Common myeloid progenitor, CD34-positive (primary cell): Measurements from ENCODE around the gene IL12A.

Source experiments
- CTCF ChIA-PET: fragments of 350-600 bp; sonication (Branson Sonifier 250); formaldehyde crosslinking; loops from one replicate; lab custom pipeline; 2021; ENCODE audit warnings: antibody characterized with exemption; lab: Charles Lee
- POLR2A ChIA-PET: fragments of 350-600 bp; sonication (Branson Sonifier 250); formaldehyde crosslinking; loops from one replicate; lab custom pipeline; 2021; ENCODE audit warnings: antibody characterized with exemption; lab: Charles Lee
- DNase-seq, 3 donors: peaks; one replicate each; pipeline versions ENCODE4 v3.0.0 to v3.0.0-alpha.2; 2013
- H3K27ac ChIP-seq, 2 experiments: 1 replicate in 1 of 2; 2 replicates in 1 of 2; pipeline ENCODE4 v1.7.0; 2013; ENCODE audit warnings: inconsistent platforms in 2 of 2, low read length in 2 of 2, mild to moderate bottlenecking in 2 of 2, low read depth in 1 of 2, moderate library complexity in 1 of 2; ENCODE audit not compliant: severe bottlenecking in 2 of 2, insufficient read depth in 1 of 2, poor library complexity in 1 of 2
- H3K27me3 ChIP-seq, 5 experiments: replicated peaks in 2 of 5; 1 replicate in 3 of 5; 2 replicates in 2 of 5; pipeline versions ENCODE4 v1.6.1 to v1.7.0; 2013; ENCODE audit warnings: low read length in 4 of 5, mild to moderate bottlenecking in 2 of 5, moderate library complexity in 2 of 5, inconsistent platforms in 1 of 5; ENCODE audit not compliant: insufficient read depth in 5 of 5, control insufficient read depth in 4 of 5
- H3K36me3 ChIP-seq, 4 experiments: 1 replicate in 2 of 4; 2 replicates in 2 of 4; pipeline versions ENCODE4 v1.6.1 to v1.7.0; 2013; ENCODE audit warnings: low read length in 3 of 4, control low read depth in 1 of 4, mild to moderate bottlenecking in 1 of 4; ENCODE audit not compliant: control insufficient read depth in 4 of 4, insufficient read depth in 4 of 4
- H3K4me1 ChIP-seq, 4 experiments: 1 replicate in 3 of 4; 2 replicates in 1 of 4; pipeline versions ENCODE4 v1.6.1 to v1.7.1; 2013; ENCODE audit warnings: low read length in 3 of 4, mild to moderate bottlenecking in 3 of 4, control low read depth in 1 of 4, inconsistent platforms in 1 of 4, moderate library complexity in 1 of 4; ENCODE audit not compliant: control insufficient read depth in 4 of 4, insufficient read depth in 4 of 4; ENCODE audit errors: control extremely low read depth in 1 of 4
- H3K4me3 ChIP-seq, 7 experiments: 1 replicate in 4 of 7; 2 replicates in 3 of 7; pipeline versions ENCODE4 v1.5.1 to v1.7.0; 2013; ENCODE audit warnings: mild to moderate bottlenecking in 7 of 7, low read length in 6 of 7, moderate library complexity in 6 of 7, inconsistent platforms in 2 of 7, low read depth in 2 of 7, control low read depth in 1 of 7; ENCODE audit not compliant: insufficient read depth in 4 of 7, control insufficient read depth in 1 of 7; ENCODE audit errors: extremely low read depth in 1 of 7
- H3K9me3 ChIP-seq, 5 experiments: 1 replicate in 4 of 5; 2 replicates in 1 of 5; pipeline versions ENCODE4 v1.6.1 to v1.7.1; 2013; ENCODE audit warnings: low read length in 4 of 5, mild to moderate bottlenecking in 2 of 5, inconsistent platforms in 1 of 5, low read depth in 1 of 5, moderate library complexity in 1 of 5; ENCODE audit not compliant: control insufficient read depth in 4 of 5, insufficient read depth in 2 of 5; ENCODE audit errors: control extremely low read depth in 1 of 5
- WGBS: methylation state at CpG from one replicate; pipeline ENCODE4 v1.1.5; 2013; ENCODE audit not compliant: insufficient coverage; 5-methylcytosine and 5-hydroxymethylcytosine counted together

The IL12A gene

GRCh38 chr3:159991591-159991990 is 3.0 kb downstream of the IL12A start:
- CTCF ChIA-PET, result interaction anchor here (0.8 to 16.6 kb wide), 12 partner anchors 15 to 210 kb away, joined by 3 to 231 read pairs (median 4); no protein-coding TSS in a partner anchor
- H3K27ac ChIP-seq, result no peak overlapping the region
- peaks cover 0 to 2% (median 0%) of the 10 kb centered on the region in 5 experiments for H3K9me3 ChIP-seq
- DNase-seq, result no peak
- H3K4me1 ChIP-seq, result peaks cover 1 to 34% (median 20%) of the 10 kb centered on the region in 4 experiments
- WGBS, result 100% methylated on average over 1 of the region's 1 CpG
- no peak overlapping the region for H3K4me3 ChIP-seq
- POLR2A ChIA-PET, result no interaction called here
- peaks cover 8 to 37% (median 14%) of the 10 kb centered on the region in 4 experiments for H3K36me3 ChIP-seq
- no peaks in the 10 kb centered on the region for H3K27me3 ChIP-seq

GRCh38 chr3:159992589-159992988 is 4.0 kb downstream of the IL12A start:
- Histone ChIP-seq H3K4me1 (peaks cover 1 to 30% (median 19%) of the 10 kb centered on the region in 4 experiments), H3K27ac (no peak overlapping the region), H3K9me3 (peaks cover 0 to 2% (median 0%) of the 10 kb centered on the region in 5 experiments), H3K27me3 (no peaks in the 10 kb centered on the region), H3K36me3 (peaks cover 8 to 41% (median 14%) of the 10 kb centered on the region in 4 experiments), H3K4me3 (no peak overlapping the region)
- POLR2A ChIA-PET, result no interaction called here
- WGBS, result no CpG with 5 or more reads among the region's 1 CpG
- no peak for DNase-seq
- CTCF ChIA-PET, result interaction anchor here (1.2 to 16.6 kb wide), 7 partner anchors 14 to 211 kb away, joined by 3 to 231 read pairs (median 14); no protein-coding TSS in a partner anchor

GRCh38 chr3:159994182-159994581 is 5.5 kb downstream of the IL12A start:
- H3K27ac ChIP-seq, result no peak overlapping the region
- WGBS, result 100% methylated on average over 2 of the region's 4 CpGs

GRCh38 chr3:159995091-159995490 is 6.5 kb downstream of the IL12A start:
- Histone ChIP-seq H3K4me3 (no peak overlapping the region), H3K27ac (no peak overlapping the region), H3K9me3 (peaks cover 0 to 2% (median 0%) of the 10 kb centered on the region in 5 experiments), H3K36me3 (peaks cover 8 to 41% (median 14%) of the 10 kb centered on the region in 4 experiments), H3K27me3 (no peaks in the 10 kb centered on the region), H3K4me1 (peaks cover 0 to 11% (median 3%) of the 10 kb centered on the region in 4 experiments)
- no peak for DNase-seq
- WGBS, result no CpG with 5 or more reads among the region's 1 CpG
- POLR2A ChIA-PET, result no interaction called here
- CTCF ChIA-PET, result interaction anchor here (1.1 to 16.6 kb wide), 8 partner anchors 8 to 109 kb away, joined by 3 to 231 read pairs (median 4); no protein-coding TSS in a partner anchor

More at GRCh38 chr3:159994182-159994581, 5.5 kb downstream of the IL12A start:
- Histone ChIP-seq H3K27me3 (no peaks in the 10 kb centered on the region), H3K4me1 (peaks cover under 1 to 20% (median 9%) of the 10 kb centered on the region in 4 experiments), H3K9me3 (peaks cover 0 to 2% (median 0%) of the 10 kb centered on the region in 5 experiments), H3K36me3 (peaks cover 8 to 41% (median 14%) of the 10 kb centered on the region in 4 experiments), H3K4me3 (no peak overlapping the region)
- ChIA-PET POLR2A (no interaction called here), CTCF (interaction anchor here (0.6 to 16.6 kb wide), 5 partner anchors 12 to 164 kb away, joined by 3 to 231 read pairs (median 4); no protein-coding TSS in a partner anchor)
- DNase-seq, result no peak

- Histone ChIP-seq H3K27ac (no peak overlapping the region), H3K27me3 (no peaks in the 10 kb centered on the region), H3K4me1 (peaks cover 0 to 4% (median 0%) of the 10 kb centered on the region in 4 experiments), H3K36me3 (peaks cover 8 to 41% (median 12%) of the 10 kb centered on the region in 4 experiments), H3K4me3 (no peak overlapping the region), H3K9me3 (peaks cover 0 to 2% (median 0%) of the 10 kb centered on the region in 5 experiments)
- POLR2A ChIA-PET, result interaction anchor here (0.6 kb wide), 1 partner anchor 32 kb away, joined by 3 read pairs; no protein-coding TSS in a partner anchor
- no peak for DNase-seq
- CTCF ChIA-PET, result interaction anchor here (1.2 to 16.6 kb wide), 6 partner anchors 9 to 110 kb away, joined by 3 to 231 read pairs (median 4); no protein-coding TSS in a partner anchor
These were observed 7.4 kb downstream of the IL12A start for GRCh38 chr3:159996018-159996417.

- Histone ChIP-seq H3K36me3 (peaks cover 6 to 34% (median 8%) of the 10 kb centered on the region in 4 experiments), H3K9me3 (no peaks in the 10 kb centered on the region), H3K4me3 (no peak overlapping the region), H3K27ac (no peak overlapping the region), H3K4me1 (peaks cover 0 to 4% (median 0%) of the 10 kb centered on the region in 4 experiments), H3K27me3 (no peaks in the 10 kb centered on the region)
- CTCF ChIA-PET, result interaction anchor here (1.8 to 16.6 kb wide), 3 partner anchors 9 to 111 kb away, joined by 4 to 263 read pairs (median 231); no protein-coding TSS in a partner anchor
- 96% methylated on average over 5 of the region's 7 CpGs for WGBS
- no peak for DNase-seq
- POLR2A ChIA-PET, result no interaction called here
These were observed 8.3 kb downstream of the IL12A start for GRCh38 chr3:159996959-159997358.
